K562 (cell line): ENCODE data around the gene LAPTM5. TPM values are rescaled to one million over a fixed set of nuclear protein-coding genes. Genes with fewer than 3 reads are reported as not detected.

Source experiments
- ATF7 ChIP-seq: fragments of 450-650 bp; IDR thresholded peaks from 2 replicates; pipeline ENCODE4 v1.7.1; 2014; ENCODE audit warnings: mild to moderate bottlenecking, moderate library complexity
- CXXC5 ChIP-seq: fragments of 250-450 bp; sonication (Bioruptor Pico); IDR thresholded peaks from 2 replicates; pipeline ENCODE4 v1.8.0; 2022; ENCODE audit warnings: inconsistent platforms, mild to moderate bottlenecking, moderate library complexity
- E2F3 ChIP-seq: fragments of 250-450 bp; sonication (Bioruptor Pico); IDR thresholded peaks from 2 replicates; pipeline ENCODE4 v1.4.0; 2020; ENCODE audit warnings: mild to moderate bottlenecking
- E2F8 ChIP-seq: fragments of 450-650 bp; IDR thresholded peaks from 2 replicates; pipeline ENCODE4 v1.7.1; 2018; ENCODE audit warnings: mild to moderate bottlenecking, low read depth; ENCODE audit not compliant: partially characterized antibody
- EHMT2 ChIP-seq: fragments of 450-650 bp; IDR thresholded peaks from 2 replicates; pipeline ENCODE4 v1.6.1; 2018; ENCODE audit warnings: antibody characterized with exemption
- FOXA1 ChIP-seq: fragments of 450-650 bp; IDR thresholded peaks from 2 replicates; pipeline ENCODE4 v1.6.1; 2016; ENCODE audit warnings: mild to moderate bottlenecking, borderline replicate concordance
- HES1 ChIP-seq: fragments of 450-650 bp; IDR thresholded peaks from 2 replicates; pipeline ENCODE4 v1.6.1; 2016; ENCODE audit warnings: low read depth, mild to moderate bottlenecking, moderate library complexity
- ILK ChIP-seq: fragments of 450-650 bp; IDR thresholded peaks from 2 replicates; pipeline ENCODE4 v1.6.1; 2016; ENCODE audit warnings: missing genetic modification characterization, low read depth, mild to moderate bottlenecking, missing compliant biosample characterization, moderate library complexity, borderline replicate concordance
- MAZ ChIP-seq, 2 experiments: fragments of 450-650 bp in 1 of 2; sonication (generic) in 1 of 2; formaldehyde crosslinking; IDR thresholded peaks in 1 of 2; conservative IDR thresholded peaks in 1 of 2; 2 replicates each; pipeline versions ENCODE4 v1.4.0 to v1.5.0; 2020; ENCODE audit warnings: mild to moderate bottlenecking in 1 of 2, missing genetic modification reagents in 1 of 2
- MYBL2 ChIP-seq, 2 experiments: fragments of 450-650 bp in 1 of 2; sonication (generic) in 1 of 2; formaldehyde crosslinking in 1 of 2; IDR thresholded peaks; 2 replicates each; pipeline versions ENCODE4 v1.6.1 to v1.8.1; 2017 to 2022; ENCODE audit warnings: borderline replicate concordance in 1 of 2, inconsistent platforms in 1 of 2, low read depth in 1 of 2, mild to moderate bottlenecking in 1 of 2, missing genetic modification reagents in 1 of 2, moderate library complexity in 1 of 2
- NFRKB ChIP-seq: fragments of 450-650 bp; IDR thresholded peaks from 2 replicates; pipeline ENCODE4 v1.6.1; 2016; ENCODE audit warnings: low read depth
- PTTG1 ChIP-seq: fragments of 450-650 bp; IDR thresholded peaks from 2 replicates; pipeline ENCODE4 v1.6.1; 2016; ENCODE audit warnings: low read depth, mild to moderate bottlenecking, missing genetic modification characterization, missing compliant biosample characterization
- RBM14 ChIP-seq: fragments of 200-400 bp; formaldehyde crosslinking; IDR thresholded peaks from 2 replicates; pipeline ENCODE4 v1.6.1; 2018; ENCODE audit warnings: low read depth, mild to moderate bottlenecking, low read length, moderate library complexity, borderline replicate concordance; ENCODE audit not compliant: insufficient read depth
- SP1 ChIP-seq: sonication (generic); formaldehyde crosslinking; IDR thresholded peaks from 2 replicates; pipeline ENCODE4 v1.8.1; 2022; ENCODE audit warnings: mild to moderate bottlenecking, missing genetic modification reagents
- SP2 ChIP-seq: IDR thresholded peaks from 2 replicates; pipeline ENCODE4 v1.6.1; 2011; ENCODE audit warnings: mild to moderate bottlenecking, low read depth, low read length, moderate library complexity; ENCODE audit not compliant: poor library complexity, severe bottlenecking; ENCODE audit errors: extremely low read depth
- TBP ChIP-seq: optimal IDR thresholded peaks from 2 replicates; pipeline ENCODE3; 2011; ENCODE audit warnings: low read depth, low read length, improper control_type of control experiment
- ZKSCAN3 ChIP-seq: fragments of 250-450 bp; sonication (Bioruptor Pico); IDR thresholded peaks from 2 replicates; pipeline ENCODE4 v1.4.0; 2020
- ZNF184 ChIP-seq: sonication (generic); formaldehyde crosslinking; IDR thresholded peaks from 2 replicates; pipeline ENCODE4 v1.5.0; 2020; ENCODE audit warnings: missing genetic modification reagents
- ZNF217 ChIP-seq: sonication (generic); formaldehyde crosslinking; IDR thresholded peaks from 2 replicates; pipeline ENCODE4 v1.8.0; 2022; ENCODE audit warnings: mild to moderate bottlenecking, missing genetic modification reagents
- ZNF431 ChIP-seq: sonication (generic); formaldehyde crosslinking; IDR thresholded peaks from 2 replicates; pipeline ENCODE4 v1.8.0; 2022; ENCODE audit warnings: mild to moderate bottlenecking, missing genetic modification reagents
- ZNF592 ChIP-seq: fragments of 450-650 bp; IDR thresholded peaks from 2 replicates; pipeline ENCODE4 v1.6.1; 2017; ENCODE audit warnings: antibody characterized with exemption, mild to moderate bottlenecking
- ZNF780A ChIP-seq: fragments of 250-450 bp; sonication (Bioruptor Pico); IDR thresholded peaks from 2 replicates; pipeline ENCODE4 v1.5.0; 2021; ENCODE audit warnings: mild to moderate bottlenecking
- polyA plus RNA-seq, 8 experiments: library from polyadenylated mRNA; depleted of rRNA in 4 of 8; stranded (reverse) in 5 of 8; unstranded in 3 of 8; fragments of >200 nt; fragmentation: Nextera tagmentation in 2 of 8; fragmentation: Illumina TruSeq in 1 of 8; extraction: Ambion mirVana in 2 of 8; extraction: Trizol in 1 of 8; gene quantifications; 2 replicates each; pipeline versions ENCODE4 v1.2.1 to v1.2.3, GENCODE V29; 2011 to 2014; ENCODE audit warnings: inconsistent platforms in 1 of 8, missing spikeins in 1 of 8
- total RNA-seq, 7 experiments: library from RNA; depleted of rRNA in 6 of 7; stranded (reverse); fragments of >200 nt in 6 of 7; fragmentation: Illumina TruSeq in 2 of 7; extraction: Trizol in 2 of 7; gene quantifications; 2 replicates each; pipeline versions ENCODE4 v1.2.1 to v1.2.3, GENCODE V29; 2011 to 2021; ENCODE audit warnings: low replicate concordance in 1 of 7

LAPTM5 gene
- total and polyA plus RNA-seq, 9 of the 15 experiments (the other 6 are each of a cell fraction or from before 2014, with no cell fraction given): 2.4 to 47.3 (median 20.3) TPM

GRCh38 chr1:30758785-30759380 lies 1.3 kb upstream of the LAPTM5 start (continued):
- no peak for TF ChIP-seq MYBL2 (IDR thresholded peaks at IDR 0.05; ENCODE audit: low read depth)
- TF ChIP-seq MYBL2 (CRISPR knock-in tag; IDR thresholded peaks at IDR 0.05; ENCODE audit: borderline replicate concordance): no peak
- peak; percentile 64 for TF ChIP-seq SP2
- TF ChIP-seq ILK: no peak
- TF ChIP-seq FOXA1: no peak
- no peak for TF ChIP-seq E2F8
- TF ChIP-seq ZKSCAN3 (CRISPR knock-in tag): no peak
- no peak for TF ChIP-seq ZNF780A (CRISPR knock-in tag)
- TF ChIP-seq ATF7: no peak
- TF ChIP-seq ZNF431 (CRISPR knock-in tag): no peak
- TF ChIP-seq PTTG1: no peak
- no peak for TF ChIP-seq CXXC5 (CRISPR knock-in tag)
- TF ChIP-seq ZNF184: no peak
- TF ChIP-seq TBP: peak; percentile 40
- TF ChIP-seq MAZ (CRISPR knock-in tag; conservative IDR thresholded peaks at IDR 0.05 in 1 of 2, IDR thresholded peaks at IDR 0.05 in 1 of 2): peak; percentile 29 to 51; a peak in 2 of 4 replicates
- TF ChIP-seq E2F3: 0 out of 2 replicates have a peak, but pooled peaks have one; percentile 25
- no peak for TF ChIP-seq ZNF217
- TF ChIP-seq HES1: no peak
- TF ChIP-seq ZNF592: peak; percentile 84
- no peak for TF ChIP-seq RBM14
- no peak for TF ChIP-seq EHMT2
- TF ChIP-seq SP1 (CRISPR knock-in tag): no peak
- peak; percentile 18 for TF ChIP-seq NFRKB
